ENCODE results near the gene RELN.

DNA sequence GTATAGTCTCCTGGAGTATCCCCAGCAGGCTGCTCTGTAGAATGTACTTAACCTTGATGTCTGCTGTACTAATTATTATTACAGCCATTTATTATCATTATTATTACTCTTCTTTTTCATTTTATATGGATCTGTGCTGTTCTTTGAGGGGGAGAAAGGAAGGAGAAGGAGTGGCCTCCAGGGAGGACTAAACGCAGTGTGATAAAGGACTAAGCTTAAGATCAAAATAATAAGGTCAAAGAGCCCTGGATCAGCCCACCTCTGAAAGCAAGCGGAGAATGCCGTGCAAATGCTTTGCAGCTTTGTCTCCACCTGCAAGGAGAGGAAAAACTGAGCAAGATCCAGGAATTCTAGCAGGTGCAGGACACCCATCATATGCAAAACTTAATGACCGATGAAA is 65.3 kb downstream of the RELN start:
- TF ChIP-seq, protein P1, sequence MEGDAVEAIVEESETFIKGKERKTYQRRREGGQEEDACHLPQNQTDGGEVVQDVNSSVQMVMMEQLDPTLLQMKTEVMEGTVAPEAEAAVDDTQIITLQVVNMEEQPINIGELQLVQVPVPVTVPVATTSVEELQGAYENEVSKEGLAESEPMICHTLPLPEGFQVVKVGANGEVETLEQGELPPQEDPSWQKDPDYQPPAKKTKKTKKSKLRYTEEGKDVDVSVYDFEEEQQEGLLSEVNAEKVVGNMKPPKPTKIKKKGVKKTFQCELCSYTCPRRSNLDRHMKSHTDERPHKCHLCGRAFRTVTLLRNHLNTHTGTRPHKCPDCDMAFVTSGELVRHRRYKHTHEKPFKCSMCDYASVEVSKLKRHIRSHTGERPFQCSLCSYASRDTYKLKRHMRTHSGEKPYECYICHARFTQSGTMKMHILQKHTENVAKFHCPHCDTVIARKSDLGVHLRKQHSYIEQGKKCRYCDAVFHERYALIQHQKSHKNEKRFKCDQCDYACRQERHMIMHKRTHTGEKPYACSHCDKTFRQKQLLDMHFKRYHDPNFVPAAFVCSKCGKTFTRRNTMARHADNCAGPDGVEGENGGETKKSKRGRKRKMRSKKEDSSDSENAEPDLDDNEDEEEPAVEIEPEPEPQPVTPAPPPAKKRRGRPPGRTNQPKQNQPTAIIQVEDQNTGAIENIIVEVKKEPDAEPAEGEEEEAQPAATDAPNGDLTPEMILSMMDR (IDR thresholded peaks at IDR 0.05) = no peak
- TF ChIP-seq POLR2A (IDR thresholded peaks at IDR 0.05) = no peak

Measured in thyroid gland (tissue), 4 donors.